DMS53 treated with DMSO at 0.1 percent for 48 hours (cell line): ENCODE results near the gene HAP1.
"Not testable (repeated sequence)": the region's sequence is repeated elsewhere in the genome, so short reads cannot be mapped to it uniquely, and the experiment has no call there.

Source experiments
- DNase-seq: peaks from one replicate; lab custom pipeline; 2025; ENCODE audit not compliant: unreplicated experiment; lab: John Stamatoyannopoulos, UW

HAP1 gene

DNA sequence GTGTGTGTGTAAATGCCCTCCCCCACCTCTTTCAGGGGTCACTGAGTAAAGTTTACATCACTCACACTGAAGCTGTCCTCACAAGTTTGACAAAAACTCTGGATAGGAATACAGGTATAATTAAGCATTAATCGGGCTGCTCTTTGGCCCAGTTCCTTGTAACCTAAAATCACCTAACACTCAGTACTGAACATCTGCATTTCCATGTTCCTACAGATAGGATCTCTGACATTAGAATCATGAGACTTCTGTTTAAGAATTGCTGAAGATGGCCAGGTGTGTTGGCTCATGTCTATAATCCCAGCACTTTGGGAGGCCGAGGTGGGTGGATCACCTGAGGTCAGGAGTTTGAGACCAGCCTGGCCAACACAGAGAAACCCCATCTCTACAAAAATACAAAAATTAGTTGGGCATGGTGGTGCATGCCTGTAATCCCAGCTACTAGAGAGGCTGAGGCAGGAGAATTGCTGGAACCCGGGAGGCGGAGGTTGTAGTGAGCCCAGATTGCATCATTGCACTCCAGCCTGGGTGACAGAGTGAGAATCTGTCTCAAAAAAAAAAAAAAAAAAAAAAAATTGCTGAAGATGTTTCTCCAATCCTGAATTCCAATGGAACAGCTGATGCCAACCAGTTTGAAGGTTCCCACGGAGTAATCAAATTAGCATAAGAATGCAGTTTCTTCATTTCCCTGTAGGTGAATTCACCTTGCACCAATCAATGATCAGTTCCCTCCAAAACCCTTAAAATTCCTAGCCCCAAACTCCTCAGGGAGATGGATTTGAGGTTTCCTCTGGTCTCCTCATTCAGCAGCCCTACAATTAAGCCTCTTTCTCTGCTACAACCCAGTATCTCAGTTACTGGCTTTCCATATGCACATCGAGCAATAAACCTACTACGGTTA, 59.0 kb downstream of the HAP1 start:
- not testable (repeated sequence) for DNase-seq
